Thoracic aorta (tissue), 2 donors: ENCODE measurements around the gene CLK1. TPM values are rescaled to one million over a fixed set of nuclear protein-coding genes. Genes with fewer than 3 reads are reported as not detected.
A peak's percentile ranks its signal among the peaks of the same experiment; 100 is the strongest.

Source experiments
- ATAC-seq: fragments of 150-250 bp; one replicate; pipeline ENCODE4 v1.8.0; 2017; ENCODE audit warnings: low read depth; ENCODE audit not compliant: insufficient number of reproducible peaks, low FRiP score
- DNase-seq: peaks from one replicate; pipeline ENCODE4 v3.0.0-alpha.2; 2020; ENCODE audit warnings: low spot score
- H3K27ac ChIP-seq, 2 donors: fragments of 200-600 bp; sonication (generic); 1 replicate in 1 of 2; 2 replicates in 1 of 2; pipeline ENCODE4 v1.5.1; 2016; ENCODE audit warnings: mild to moderate bottlenecking in 2 of 2, moderate library complexity in 2 of 2
- H3K27me3 ChIP-seq: fragments of 200-600 bp; sonication (generic); replicated peaks from 2 replicates; pipeline ENCODE4 v1.6.0; 2016; ENCODE audit warnings: mild to moderate bottlenecking; ENCODE audit not compliant: insufficient read depth
- H3K36me3 ChIP-seq: fragments of 200-600 bp; sonication (generic); one replicate; pipeline ENCODE4 v1.5.1; 2016
- H3K4me1 ChIP-seq, 2 donors: fragments of 200-600 bp; sonication (generic); 1 replicate in 1 of 2; 2 replicates in 1 of 2; pipeline versions ENCODE4 v1.5.1 to v1.6.0; 2016; ENCODE audit warnings: low read depth in 2 of 2, mild to moderate bottlenecking in 1 of 2; ENCODE audit not compliant: control insufficient read depth in 1 of 2
- H3K4me3 ChIP-seq: fragments of 200-600 bp; sonication (generic); 2 replicates; pipeline ENCODE4 v1.5.1; 2016; ENCODE audit warnings: mild to moderate bottlenecking
- H3K9me3 ChIP-seq: fragments of 200-600 bp; sonication (generic); 2 replicates; pipeline ENCODE4 v1.5.1; 2016
- CTCF ChIP-seq: fragments of 200-600 bp; sonication (generic); IDR thresholded peaks from one replicate; pipeline ENCODE4 v1.5.1; 2019; ENCODE audit warnings: antibody characterized with exemption
- total RNA-seq, 2 donors: library from RNA; depleted of rRNA; stranded (reverse); fragments of >200 nt; gene quantifications; one replicate each; pipeline versions ENCODE4 v1.1.0 to v1.2.3, GENCODE V29; 2016

CLK1 gene
- total RNA-seq, 2 donors from 2014 or later: 99.5 to 194 TPM

- ATAC-seq: no peak
- no peaks in the 10 kb centered on the region for H3K27me3 ChIP-seq
- peak overlapping the region in 1 of 2 donors; percentile 97 for H3K27ac ChIP-seq
- H3K4me3 ChIP-seq: peak overlapping the region; percentile 79
- no peaks in the 10 kb centered on the region for H3K9me3 ChIP-seq
- DNase-seq: no peak
- peaks cover 29% of the 10 kb centered on the region for H3K36me3 ChIP-seq
- H3K4me1 ChIP-seq: peaks cover 35 to 53% of the 10 kb centered on the region in 2 donors
- no peak for TF ChIP-seq CTCF
Observed at GRCh38 chr2:200861617-200862155, 2.8 kb downstream of the CLK1 start.

DNA sequence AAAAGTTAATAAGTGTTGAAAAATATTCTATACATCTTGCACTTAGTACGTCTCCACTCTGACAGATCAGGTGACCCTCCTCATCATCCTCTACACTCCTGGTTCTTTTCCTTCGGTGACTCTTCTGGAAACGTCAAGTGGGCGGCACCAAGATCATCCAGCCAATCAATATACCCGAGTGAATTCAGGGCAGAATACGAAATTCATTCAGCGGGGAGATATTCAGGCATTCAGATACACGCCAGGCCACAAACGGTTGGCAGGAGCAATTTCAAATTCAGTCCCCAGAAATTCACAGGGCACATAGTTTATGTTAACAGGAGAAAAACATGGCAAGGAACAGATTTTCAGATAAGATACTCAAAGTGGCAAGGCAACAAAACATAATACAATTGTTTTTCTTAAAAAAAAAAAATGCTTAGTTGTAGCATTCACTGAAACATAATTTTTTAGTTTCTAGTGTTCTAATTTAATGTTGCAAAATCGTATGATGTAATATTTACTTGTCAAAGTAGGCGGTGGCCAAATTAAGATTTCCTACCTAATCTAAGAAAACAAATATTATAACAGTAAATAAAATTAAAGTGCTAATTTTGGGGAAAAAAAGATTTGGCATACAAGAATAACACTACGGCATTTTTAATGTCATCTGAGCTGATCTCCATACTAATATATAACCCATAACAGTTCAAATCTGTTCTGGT is 4.2 kb downstream of the CLK1 start:
- H3K4me1 ChIP-seq: peaks cover 35 to 52% of the 10 kb centered on the region in 2 donors
- peaks cover 42% of the 10 kb centered on the region for H3K36me3 ChIP-seq
- no peaks in the 10 kb centered on the region for H3K27me3 ChIP-seq
- no peak for DNase-seq
- no peak for ATAC-seq
- H3K27ac ChIP-seq: peak overlapping the region in 1 of 2 donors; percentile 25
- H3K4me3 ChIP-seq: peak overlapping the region; percentile 79
- no peaks in the 10 kb centered on the region for H3K9me3 ChIP-seq
- TF ChIP-seq CTCF: no peak

- Histone ChIP-seq H3K4me1 (peaks cover 31 to 48% of the 10 kb centered on the region in 2 donors), H3K36me3 (peaks cover 75% of the 10 kb centered on the region), H3K27me3 (no peaks in the 10 kb centered on the region), H3K4me3 (no peak overlapping the region), H3K27ac (no peak overlapping the region), H3K9me3 (no peaks in the 10 kb centered on the region)
- TF ChIP-seq CTCF: no peak
- DNase-seq (no peak), ATAC-seq (no peak)
Observed at GRCh38 chr2:200856806-200857205, 7.7 kb downstream of the CLK1 start.

GRCh38 chr2:200852605-200853004 is 11.9 kb downstream of the CLK1 start:
- H3K4me1 ChIP-seq: peaks cover 4 to 15% of the 10 kb centered on the region in 2 donors
- no peak overlapping the region for H3K27ac ChIP-seq
- H3K36me3 ChIP-seq: peaks cover 67% of the 10 kb centered on the region
- no peak for ATAC-seq
- no peaks in the 10 kb centered on the region for H3K27me3 ChIP-seq
- no peaks in the 10 kb centered on the region for H3K9me3 ChIP-seq
- no peak overlapping the region for H3K4me3 ChIP-seq
- DNase-seq: no peak
- TF ChIP-seq CTCF: no peak

DNA sequence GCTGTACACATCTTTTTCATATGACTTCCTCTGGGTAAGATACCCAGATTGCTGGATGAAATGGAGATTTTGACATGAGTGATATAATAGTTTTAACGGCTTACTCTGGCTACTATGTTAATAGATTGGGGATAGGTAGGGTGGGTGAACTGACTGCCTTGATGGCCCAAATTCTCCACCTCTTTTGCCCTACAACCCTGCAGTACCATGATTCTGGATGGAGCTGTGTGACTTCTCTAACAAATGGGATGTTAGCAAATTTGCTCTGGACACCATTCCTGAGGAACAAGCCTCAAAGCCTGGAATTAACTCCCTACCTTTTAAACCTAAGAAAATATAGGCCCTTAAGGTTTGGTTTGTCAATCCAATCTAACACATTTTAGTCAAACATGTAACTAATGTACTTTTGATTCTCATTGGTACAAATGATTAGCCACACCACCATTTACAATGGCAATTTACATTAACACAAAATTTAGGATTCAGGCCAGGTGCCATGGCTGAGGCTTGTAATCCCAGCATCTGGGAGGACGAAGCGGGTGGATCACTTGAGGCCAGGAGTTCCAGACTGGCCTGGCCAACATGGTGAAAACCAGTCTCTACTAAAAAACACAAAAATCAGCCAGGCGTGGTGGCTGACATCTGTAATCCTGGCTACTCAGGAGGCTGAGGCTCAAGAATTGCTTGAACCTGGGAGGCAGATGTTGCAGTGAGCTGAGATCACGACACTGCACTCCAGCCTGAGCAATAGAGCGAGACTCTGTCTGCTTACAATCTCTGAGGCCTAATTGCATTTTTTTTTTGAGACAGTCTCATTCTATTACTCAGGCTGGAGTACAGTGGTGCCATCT is 12.8 kb downstream of the CLK1 start:
- Histone ChIP-seq H3K27me3 (no peaks in the 10 kb centered on the region), H3K36me3 (peaks cover 57% of the 10 kb centered on the region), H3K27ac (no peak overlapping the region), H3K9me3 (no peaks in the 10 kb centered on the region), H3K4me3 (no peak overlapping the region), H3K4me1 (peaks cover 0 to 6% of the 10 kb centered on the region in 2 donors)
- DNase-seq: no peak
- TF ChIP-seq CTCF: no peak
- ATAC-seq: no peak
